ENCODE results near the gene RAE1.

RAE1 gene

DNA sequence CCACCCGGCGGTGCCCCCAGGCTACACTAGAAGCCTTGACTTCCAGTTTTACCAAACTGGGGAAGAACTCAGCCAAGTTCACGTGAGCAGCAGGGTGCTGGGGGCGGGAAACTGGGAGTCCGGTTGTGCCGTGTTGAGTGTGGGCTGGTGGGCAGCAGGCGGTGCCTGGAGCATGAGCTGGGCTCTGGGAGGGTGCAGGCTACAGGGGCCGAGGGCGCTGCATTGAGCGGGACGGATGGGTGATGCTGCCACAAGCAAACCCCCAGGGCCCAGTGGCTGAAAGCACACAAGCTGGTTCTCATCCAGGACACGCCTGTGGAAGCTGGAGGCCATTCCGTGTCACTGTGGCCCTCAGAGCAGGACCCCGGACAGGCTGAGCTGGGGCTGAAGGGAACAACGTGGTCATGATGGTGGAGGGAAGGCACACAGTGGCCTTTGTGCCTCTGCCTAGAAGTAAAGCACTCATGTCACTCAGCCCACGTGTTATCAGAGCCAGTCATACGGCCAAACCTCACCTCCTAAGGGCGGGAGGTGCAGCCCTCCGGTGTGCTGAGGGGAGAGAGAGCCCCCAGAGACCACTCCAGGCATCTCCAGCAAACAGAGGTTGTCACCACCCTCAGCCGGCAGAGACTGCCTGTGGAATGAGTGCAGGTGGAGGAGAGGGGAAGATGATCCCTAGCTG is 69.7 kb downstream of the RAE1 start:
- no peak for DNase-seq
- TF ChIP-seq, protein P1, sequence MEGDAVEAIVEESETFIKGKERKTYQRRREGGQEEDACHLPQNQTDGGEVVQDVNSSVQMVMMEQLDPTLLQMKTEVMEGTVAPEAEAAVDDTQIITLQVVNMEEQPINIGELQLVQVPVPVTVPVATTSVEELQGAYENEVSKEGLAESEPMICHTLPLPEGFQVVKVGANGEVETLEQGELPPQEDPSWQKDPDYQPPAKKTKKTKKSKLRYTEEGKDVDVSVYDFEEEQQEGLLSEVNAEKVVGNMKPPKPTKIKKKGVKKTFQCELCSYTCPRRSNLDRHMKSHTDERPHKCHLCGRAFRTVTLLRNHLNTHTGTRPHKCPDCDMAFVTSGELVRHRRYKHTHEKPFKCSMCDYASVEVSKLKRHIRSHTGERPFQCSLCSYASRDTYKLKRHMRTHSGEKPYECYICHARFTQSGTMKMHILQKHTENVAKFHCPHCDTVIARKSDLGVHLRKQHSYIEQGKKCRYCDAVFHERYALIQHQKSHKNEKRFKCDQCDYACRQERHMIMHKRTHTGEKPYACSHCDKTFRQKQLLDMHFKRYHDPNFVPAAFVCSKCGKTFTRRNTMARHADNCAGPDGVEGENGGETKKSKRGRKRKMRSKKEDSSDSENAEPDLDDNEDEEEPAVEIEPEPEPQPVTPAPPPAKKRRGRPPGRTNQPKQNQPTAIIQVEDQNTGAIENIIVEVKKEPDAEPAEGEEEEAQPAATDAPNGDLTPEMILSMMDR (IDR thresholded peaks at IDR 0.05; ENCODE audit: low read depth, low read length, missing control alignments) = no peak
- Histone ChIP-seq H3K27ac (no peak overlapping the region), H3K36me3 (replicated peaks) (no peaks in the 10 kb centered on the region), H3K4me3 (ENCODE audit: low read depth, low read length) (no peak overlapping the region), H3K27me3 (replicated peaks) (peaks cover 11% of the 10 kb centered on the region)
- in situ Hi-C loops (cut with HindIII; ENCODE audit: low pct_ligation_motif_present, low sequenced_read_pairs) = no loop called here

GRCh38 chr20:57421253-57422220 is 70.5 kb downstream of the RAE1 start:
- Histone ChIP-seq H3K27ac (no peak overlapping the region), H3K4me3 (ENCODE audit: low read depth, low read length) (no peak overlapping the region), H3K36me3 (replicated peaks) (no peaks in the 10 kb centered on the region), H3K27me3 (replicated peaks) (peaks cover 11% of the 10 kb centered on the region)
- TF ChIP-seq, protein P1 (IDR thresholded peaks at IDR 0.05; ENCODE audit: low read depth, low read length, missing control alignments) = no peak
- no peak for DNase-seq
- in situ Hi-C loops (cut with HindIII; ENCODE audit: low pct_ligation_motif_present, low sequenced_read_pairs) = no loop called here

DNA sequence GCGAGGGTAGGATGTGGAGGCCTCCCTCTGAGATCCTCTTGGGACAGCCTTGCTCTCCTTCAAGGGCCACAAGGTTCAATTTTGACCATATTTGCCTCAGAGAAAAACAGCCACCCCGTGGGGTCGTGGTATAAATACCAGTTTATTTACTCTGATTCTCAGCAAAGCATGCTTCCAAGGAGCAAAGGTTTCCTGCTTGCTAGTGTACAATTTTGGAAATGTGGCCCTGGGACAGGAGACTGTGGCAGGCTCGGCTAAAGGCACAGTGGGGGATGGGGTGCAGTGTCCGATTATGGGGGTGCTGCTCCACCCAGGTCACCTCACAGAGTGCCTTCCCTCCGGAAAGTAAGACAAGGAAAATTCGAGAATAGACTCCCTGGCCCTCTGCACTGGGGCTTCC is 71.2 kb downstream of the RAE1 start:
- Histone ChIP-seq H3K27me3 (replicated peaks) (peaks cover 11% of the 10 kb centered on the region), H3K27ac (no peak overlapping the region), H3K4me3 (ENCODE audit: low read depth, low read length) (no peak overlapping the region), H3K36me3 (replicated peaks) (no peaks in the 10 kb centered on the region)
- TF ChIP-seq, protein P1 (IDR thresholded peaks at IDR 0.05; ENCODE audit: low read depth, low read length, missing control alignments) = no peak
- no peak for DNase-seq
- in situ Hi-C loops (cut with HindIII; ENCODE audit: low pct_ligation_motif_present, low sequenced_read_pairs) = no loop called here

DNA sequence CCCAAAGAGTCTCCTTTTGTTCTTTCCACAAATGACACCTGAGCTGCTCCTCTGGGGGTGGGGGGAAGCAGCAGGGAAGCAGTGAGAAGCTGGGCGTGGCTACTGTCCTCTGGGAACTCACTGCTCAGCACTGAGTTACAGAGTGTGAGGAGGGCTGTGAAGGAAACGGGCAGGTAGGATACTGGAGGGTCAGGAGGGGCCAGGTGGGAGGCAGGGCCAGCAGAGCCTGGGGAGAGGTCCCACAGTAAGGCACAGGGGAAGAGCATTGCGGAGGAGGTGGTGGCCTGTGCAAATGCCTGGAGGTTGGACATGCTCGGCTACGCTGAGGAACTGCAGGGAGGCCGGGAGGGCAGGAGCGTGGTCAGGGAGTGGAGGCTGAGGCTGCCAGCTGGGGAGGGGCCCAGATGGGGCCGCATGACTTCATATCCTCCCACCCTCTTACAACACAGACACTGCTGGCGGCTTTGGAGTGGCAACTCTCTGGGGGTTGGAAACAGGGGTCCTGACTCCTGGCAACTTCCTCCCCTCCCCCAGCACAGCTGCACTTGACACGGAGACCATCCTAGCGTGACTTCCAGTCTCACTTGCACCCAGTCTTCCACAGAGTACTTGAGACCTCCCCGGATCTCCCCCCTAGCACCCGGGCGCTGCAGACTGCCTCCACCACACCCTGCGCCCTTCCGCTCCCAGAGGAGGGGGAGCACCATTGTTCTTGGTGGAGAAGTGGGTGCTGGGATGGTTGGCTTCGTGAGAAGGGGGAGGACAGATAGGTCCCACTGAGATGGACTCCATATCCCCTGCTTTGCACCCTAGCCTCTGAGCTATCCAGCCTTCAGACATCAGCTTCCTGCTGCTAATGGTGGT is 74.3 kb downstream of the RAE1 start:
- in situ Hi-C loops (cut with HindIII; ENCODE audit: low pct_ligation_motif_present, low sequenced_read_pairs) = no loop called here
- peaks cover 8% of the 10 kb centered on the region for H3K27me3 ChIP-seq (replicated peaks)
- TF ChIP-seq, protein P1 (IDR thresholded peaks at IDR 0.05; ENCODE audit: low read depth, low read length, missing control alignments) = no peak
- no peak overlapping the region for H3K4me3 ChIP-seq (ENCODE audit: low read depth, low read length)
- H3K27ac ChIP-seq = no peak overlapping the region
- H3K36me3 ChIP-seq (replicated peaks) = no peaks in the 10 kb centered on the region
- no peak for DNase-seq

GRCh38 chr20:57426271-57426689 is 75.2 kb downstream of the RAE1 start:
- in situ Hi-C loops (cut with HindIII; ENCODE audit: low pct_ligation_motif_present, low sequenced_read_pairs) = no loop called here
- Histone ChIP-seq H3K27me3 (replicated peaks) (peaks cover 4% of the 10 kb centered on the region), H3K36me3 (replicated peaks) (no peaks in the 10 kb centered on the region), H3K27ac (no peak overlapping the region), H3K4me3 (ENCODE audit: low read depth, low read length) (no peak overlapping the region)
- TF ChIP-seq, protein P1 (IDR thresholded peaks at IDR 0.05; ENCODE audit: low read depth, low read length, missing control alignments) = no peak
- DNase-seq = no peak
